Adrenal gland (tissue), 12 donors: ENCODE results near the gene ABCB10. TPM values are rescaled to one million over a fixed set of nuclear protein-coding genes. Genes with fewer than 3 reads are reported as not detected.
"Not testable (repeated sequence)": the region's sequence is repeated elsewhere in the genome, so short reads cannot be mapped to it uniquely, and the experiment has no call there.

Experiments
- DNase-seq, 7 donors: peaks; one replicate each; pipeline ENCODE4 v3.0.0-alpha.2; 2019 to 2020
- H3K27ac ChIP-seq, 5 donors: fragments of 200-600 bp; sonication (generic) in 4 of 5; 1 replicate in 3 of 5; 2 replicates in 2 of 5; pipeline versions ENCODE4 v1.5.1 to v1.8.0; 2016 to 2020; ENCODE audit warnings: mild to moderate bottlenecking in 1 of 5
- H3K27me3 ChIP-seq: fragments of 200-600 bp; 2 replicates; pipeline ENCODE4 v1.8.0; 2021
- H3K36me3 ChIP-seq, 2 donors: fragments of 200-600 bp; replicated peaks in 1 of 2; 1 replicate in 1 of 2; 2 replicates in 1 of 2; pipeline versions ENCODE4 v1.5.1 to v1.8.0; 2018 to 2022
- H3K4me1 ChIP-seq, 2 donors: fragments of 200-600 bp; replicated peaks in 1 of 2; 1 replicate in 1 of 2; 2 replicates in 1 of 2; pipeline versions ENCODE4 v1.5.1 to v1.8.0; 2018 to 2021
- H3K4me3 ChIP-seq, 4 donors: fragments of 200-600 bp; sonication (generic) in 3 of 4; one replicate each; pipeline ENCODE4 v1.5.1; 2016 to 2018
- H3K9me3 ChIP-seq, 3 donors: fragments of 200-600 bp; sonication (generic) in 1 of 3; replicated peaks in 1 of 3; 1 replicate in 2 of 3; 2 replicates in 1 of 3; pipeline versions ENCODE4 v1.5.1 to v1.8.0; 2016 to 2021
- POLR2A ChIP-seq, 2 donors: fragments of 450-650 bp; IDR thresholded peaks; one replicate each; pipeline ENCODE4 v1.6.1; 2017; ENCODE audit warnings: antibody characterized with exemption in 2 of 2, mild to moderate bottlenecking in 2 of 2, moderate library complexity in 1 of 2
- WGBS, 4 donors: extraction: QIAGEN DNeasy Blood & Tissue Kit in 2 of 4; methylation state at CpG; one replicate each; pipeline versions ENCODE4 v1.1.5 to v1.1.7; 2013 to 2017; 5-methylcytosine and 5-hydroxymethylcytosine counted together
- intact Hi-C, 2 donors: fragments of 100-400 bp; cut with DNase I; formaldehyde crosslinking; loops; one replicate each; pipeline versions ENCODE4 v1.14.1 to v1.15.0; 2022 to 2023
- polyA plus RNA-seq, 3 donors: library from polyadenylated mRNA; stranded (reverse); fragments of 200-250 nt in 2 of 3; fragments of 350-450 nt in 1 of 3; fragmentation: Illumina TruSeq in 1 of 3; extraction: RNeasy Lipid Tissue Mini Kit (QIAGEN cat#74804) in 1 of 3; gene quantifications; one replicate each; pipeline ENCODE4 v1.2.3, GENCODE V29; 2013 to 2014
- total RNA-seq, 9 donors: library from RNA; depleted of rRNA in 4 of 9; stranded (reverse); fragments of >200 nt in 4 of 9; fragments of 120-200 nt in 1 of 9; fragmentation: NEBNext Ultra II Directional in 1 of 9; extraction: Animal tissue kit (Norgen Biotek cat#: 25700) in 1 of 9; gene quantifications; one replicate each; pipeline versions ENCODE4 v1.1.0 to v1.2.4, GENCODE V29; 2013 to 2023
- TF ChIP-seq, protein P1 (sequence below), 6 experiments: fragments of 450-650 bp in 4 of 6; fragments of 200-600 bp in 2 of 6; sonication (generic) in 1 of 6; IDR thresholded peaks; 1 replicate in 5 of 6; 2 replicates in 1 of 6; pipeline versions ENCODE4 v1.5.1 to v1.8.0; 2016 to 2021; ENCODE audit warnings: antibody characterized with exemption in 6 of 6, mild to moderate bottlenecking in 2 of 6, moderate library complexity in 1 of 6
- donor health status: healthy with polysubstance abuse.
- donor health status: Bipolar disorder and iron deficiency.
- donor health status: DM: yes; HTN: yes; CAD: no.
- donor health status: DM: no; HTN: no; CAD: no.
- donor health status: DM: no; HTN: no; CAD: no.
- donor health status: DM: yes; HTN: yes; CAD: no.

The ABCB10 gene
- total and polyA plus RNA-seq, 12 donors = 4.7 to 15.0 (median 12.2) TPM

DNA sequence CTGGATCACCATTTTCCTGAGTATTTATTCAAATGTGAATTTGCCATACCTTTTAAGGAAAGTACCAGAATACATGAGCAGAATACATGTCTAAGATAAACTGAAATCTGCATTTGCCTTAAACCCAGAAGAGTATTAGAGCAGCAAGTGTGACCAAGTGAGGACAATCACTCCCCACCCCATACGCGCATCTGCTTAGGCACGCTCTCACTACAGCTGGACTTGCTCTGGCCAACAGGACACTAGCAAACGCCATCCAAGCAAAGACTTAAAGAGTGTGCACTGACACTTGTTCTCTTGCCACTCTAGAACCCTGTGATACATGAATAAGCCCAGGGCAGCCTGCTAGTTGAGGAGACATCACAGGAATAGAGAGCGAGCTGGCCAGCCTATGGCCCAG lies 76.0 kb downstream of the ABCB10 start:
- H3K9me3 ChIP-seq = no peaks in the 10 kb centered on the region
- intact Hi-C loops = loop anchor here (5.0 kb wide), 1 partner anchor 225 kb away; no protein-coding TSS in a partner anchor
- H3K27me3 ChIP-seq = no peaks in the 10 kb centered on the region
- H3K36me3 ChIP-seq = peaks cover 0 to 53% of the 10 kb centered on the region in 2 donors
- whole genome bisulfite sequencing, 4 donors = 92 to 97% (median 94%) methylated on average over 5 of the region's 5 CpGs
- DNase-seq = no peak
- no peaks in the 10 kb centered on the region for H3K4me1 ChIP-seq
- H3K27ac ChIP-seq = no peak overlapping the region
- TF ChIP-seq, protein P1, sequence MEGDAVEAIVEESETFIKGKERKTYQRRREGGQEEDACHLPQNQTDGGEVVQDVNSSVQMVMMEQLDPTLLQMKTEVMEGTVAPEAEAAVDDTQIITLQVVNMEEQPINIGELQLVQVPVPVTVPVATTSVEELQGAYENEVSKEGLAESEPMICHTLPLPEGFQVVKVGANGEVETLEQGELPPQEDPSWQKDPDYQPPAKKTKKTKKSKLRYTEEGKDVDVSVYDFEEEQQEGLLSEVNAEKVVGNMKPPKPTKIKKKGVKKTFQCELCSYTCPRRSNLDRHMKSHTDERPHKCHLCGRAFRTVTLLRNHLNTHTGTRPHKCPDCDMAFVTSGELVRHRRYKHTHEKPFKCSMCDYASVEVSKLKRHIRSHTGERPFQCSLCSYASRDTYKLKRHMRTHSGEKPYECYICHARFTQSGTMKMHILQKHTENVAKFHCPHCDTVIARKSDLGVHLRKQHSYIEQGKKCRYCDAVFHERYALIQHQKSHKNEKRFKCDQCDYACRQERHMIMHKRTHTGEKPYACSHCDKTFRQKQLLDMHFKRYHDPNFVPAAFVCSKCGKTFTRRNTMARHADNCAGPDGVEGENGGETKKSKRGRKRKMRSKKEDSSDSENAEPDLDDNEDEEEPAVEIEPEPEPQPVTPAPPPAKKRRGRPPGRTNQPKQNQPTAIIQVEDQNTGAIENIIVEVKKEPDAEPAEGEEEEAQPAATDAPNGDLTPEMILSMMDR (IDR thresholded peaks at IDR 0.05) = no peak
- TF ChIP-seq POLR2A (IDR thresholded peaks at IDR 0.05) = no peak
- H3K4me3 ChIP-seq = no peak overlapping the region

DNA sequence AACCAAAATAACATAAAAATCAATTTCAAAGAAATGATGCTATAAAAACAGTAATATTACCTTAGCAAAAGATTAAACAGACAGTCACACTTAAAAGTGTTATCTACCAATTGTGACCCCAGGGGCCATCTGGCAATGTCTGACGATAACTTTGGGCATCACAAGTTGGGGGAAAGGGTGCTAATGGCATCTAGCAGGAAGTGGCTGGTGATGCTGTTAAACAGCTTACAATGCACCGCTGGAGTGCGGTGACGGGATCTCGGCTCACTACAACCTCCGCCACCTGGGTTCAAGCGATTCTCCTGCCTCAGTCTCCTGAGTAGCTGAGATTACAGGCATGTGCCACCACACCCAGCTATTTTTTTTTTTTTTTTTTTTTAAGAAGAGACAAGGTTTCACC lies 78.0 kb downstream of the ABCB10 start:
- intact Hi-C loops = loop anchor here (5.0 kb wide), 1 partner anchor 223 kb away; no protein-coding TSS in a partner anchor
- Histone ChIP-seq H3K9me3 (no peaks in the 10 kb centered on the region), H3K4me3 (no peak overlapping the region), H3K4me1 (no peaks in the 10 kb centered on the region), H3K27ac (no peak overlapping the region), H3K27me3 (no peaks in the 10 kb centered on the region), H3K36me3 (peaks cover 0 to 52% of the 10 kb centered on the region in 2 donors)
- no peak for DNase-seq
- 87 to 94% (median 92%) methylated on average over 7 of the region's 7 CpGs for WGBS, 4 donors
- no peak for TF ChIP-seq POLR2A (IDR thresholded peaks at IDR 0.05)
- TF ChIP-seq, protein P1 (IDR thresholded peaks at IDR 0.05) = no peak

DNA sequence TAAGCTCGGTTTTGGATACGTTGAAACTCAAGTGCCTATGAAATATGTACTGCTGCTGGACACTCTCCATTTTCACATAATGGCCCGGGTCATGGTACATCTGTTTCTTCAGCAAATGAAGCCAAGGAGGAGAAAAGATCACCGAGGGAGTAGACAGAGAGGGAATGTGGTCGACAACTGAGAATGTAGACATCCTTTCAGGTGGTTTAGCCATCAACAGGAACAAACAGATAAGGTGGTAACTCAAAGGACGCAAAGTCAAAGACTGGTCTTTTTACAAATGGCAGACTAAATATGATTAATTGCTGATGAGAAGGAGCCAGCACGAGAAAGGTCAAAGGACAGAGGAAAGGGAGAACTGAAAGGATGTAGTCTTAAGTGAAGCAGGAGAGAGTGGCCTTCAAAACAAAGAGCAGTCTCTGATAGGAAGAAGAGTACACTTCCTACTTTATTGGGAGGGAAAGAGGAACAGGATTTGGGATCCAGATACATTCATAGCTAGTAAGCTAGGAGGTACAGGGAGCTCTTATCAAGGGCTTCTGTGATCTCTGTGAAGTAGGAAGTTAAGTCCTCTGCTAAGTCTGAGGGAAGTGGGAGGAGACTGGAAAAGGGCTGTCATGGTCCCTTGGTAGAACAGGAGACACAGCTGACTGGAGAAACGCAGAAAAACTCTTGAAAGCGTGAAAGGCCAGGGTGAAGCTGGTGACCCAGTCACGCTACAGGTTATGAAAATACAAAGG lies 78.7 kb downstream of the ABCB10 start:
- WGBS, 4 donors = 71 to 79% (median 75%) methylated on average over 10 of the region's 10 CpGs
- peaks cover 0 to 52% of the 10 kb centered on the region in 2 donors for H3K36me3 ChIP-seq
- H3K9me3 ChIP-seq = no peaks in the 10 kb centered on the region
- no peak for DNase-seq
- H3K27ac ChIP-seq = no peak overlapping the region
- H3K4me3 ChIP-seq = no peak overlapping the region
- TF ChIP-seq POLR2A (IDR thresholded peaks at IDR 0.05) = no peak
- TF ChIP-seq, protein P1 (IDR thresholded peaks at IDR 0.05) = no peak
- intact Hi-C loops = loop anchor here (5.0 kb wide), 1 partner anchor 223 kb away; no protein-coding TSS in a partner anchor
- H3K4me1 ChIP-seq = no peaks in the 10 kb centered on the region
- no peaks in the 10 kb centered on the region for H3K27me3 ChIP-seq

DNA sequence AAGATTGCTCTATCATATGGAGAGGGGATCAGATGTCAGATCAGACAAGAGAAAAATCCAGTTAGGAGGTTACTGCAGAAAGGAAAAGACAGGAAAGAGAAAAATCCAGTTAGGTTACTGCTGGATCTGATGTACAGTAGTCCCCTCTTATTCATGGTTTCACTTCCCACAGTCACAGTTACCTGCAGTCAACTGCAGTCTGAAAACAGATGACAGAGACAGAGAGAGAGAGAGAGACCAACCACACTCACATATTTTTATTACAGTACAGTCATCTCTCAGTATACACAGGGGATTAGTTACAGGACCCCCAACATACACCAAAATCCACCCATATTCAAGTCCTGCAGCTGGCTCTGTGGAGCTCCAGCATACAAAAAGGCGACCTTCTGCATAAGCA lies 79.7 kb downstream of the ABCB10 start:
- Histone ChIP-seq H3K4me3 (no peak overlapping the region), H3K4me1 (no peaks in the 10 kb centered on the region), H3K9me3 (no peaks in the 10 kb centered on the region), H3K27ac (no peak overlapping the region), H3K36me3 (peaks cover 0 to 52% of the 10 kb centered on the region in 2 donors), H3K27me3 (no peaks in the 10 kb centered on the region)
- no peak for TF ChIP-seq POLR2A (IDR thresholded peaks at IDR 0.05)
- TF ChIP-seq, protein P1 (IDR thresholded peaks at IDR 0.05) = no peak
- no peak for DNase-seq
- intact Hi-C loops = no loop called here
- WGBS, 4 donors = 82 to 94% (median 91%) methylated on average over 1 of the region's 1 CpG

DNA sequence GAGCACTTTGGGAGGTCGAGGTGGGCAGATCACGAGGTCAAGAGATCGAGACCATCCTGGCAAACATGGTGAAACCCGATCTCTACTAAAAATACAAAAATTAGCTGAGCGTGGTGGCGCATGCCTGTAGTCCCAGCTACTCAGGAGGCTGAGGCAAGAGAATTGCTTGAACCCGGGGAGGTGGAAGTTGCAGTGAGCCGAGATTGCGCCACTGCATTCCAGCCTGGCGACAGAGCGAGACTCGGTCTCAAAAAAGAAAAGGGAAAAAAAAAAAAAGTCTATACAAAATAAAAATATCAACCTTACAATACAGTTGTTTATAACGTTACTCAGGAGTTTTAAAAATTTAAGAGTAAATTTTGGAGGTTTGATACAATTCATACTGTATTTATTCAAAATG lies 82.6 kb downstream of the ABCB10 start:
- H3K36me3 ChIP-seq = peaks cover 0 to 35% of the 10 kb centered on the region in 2 donors
- H3K27me3 ChIP-seq, H3K9me3 ChIP-seq, H3K27ac ChIP-seq, H3K4me1 ChIP-seq, DNase-seq, intact Hi-C loops, H3K4me3 ChIP-seq: not testable (repeated sequence)
- WGBS, 4 donors = 93 to 96% (median 93%) methylated on average over 13 of the region's 13 CpGs
